ENCODE data around the gene STAP2.

STAP2 gene, protein sequence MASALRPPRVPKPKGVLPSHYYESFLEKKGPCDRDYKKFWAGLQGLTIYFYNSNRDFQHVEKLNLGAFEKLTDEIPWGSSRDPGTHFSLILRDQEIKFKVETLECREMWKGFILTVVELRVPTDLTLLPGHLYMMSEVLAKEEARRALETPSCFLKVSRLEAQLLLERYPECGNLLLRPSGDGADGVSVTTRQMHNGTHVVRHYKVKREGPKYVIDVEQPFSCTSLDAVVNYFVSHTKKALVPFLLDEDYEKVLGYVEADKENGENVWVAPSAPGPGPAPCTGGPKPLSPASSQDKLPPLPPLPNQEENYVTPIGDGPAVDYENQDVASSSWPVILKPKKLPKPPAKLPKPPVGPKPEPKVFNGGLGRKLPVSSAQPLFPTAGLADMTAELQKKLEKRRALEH

GRCh38 chr19:4338441-4339355 lies at the start of gene STAP2:
Gene STAP2 (minus strand): TSS chr19:4338827. CDS start chr19:4338753, 74 bp downstream.
- DNase-seq (ENCODE audit: low read depth in 2 of 2) = no peak

DNA sequence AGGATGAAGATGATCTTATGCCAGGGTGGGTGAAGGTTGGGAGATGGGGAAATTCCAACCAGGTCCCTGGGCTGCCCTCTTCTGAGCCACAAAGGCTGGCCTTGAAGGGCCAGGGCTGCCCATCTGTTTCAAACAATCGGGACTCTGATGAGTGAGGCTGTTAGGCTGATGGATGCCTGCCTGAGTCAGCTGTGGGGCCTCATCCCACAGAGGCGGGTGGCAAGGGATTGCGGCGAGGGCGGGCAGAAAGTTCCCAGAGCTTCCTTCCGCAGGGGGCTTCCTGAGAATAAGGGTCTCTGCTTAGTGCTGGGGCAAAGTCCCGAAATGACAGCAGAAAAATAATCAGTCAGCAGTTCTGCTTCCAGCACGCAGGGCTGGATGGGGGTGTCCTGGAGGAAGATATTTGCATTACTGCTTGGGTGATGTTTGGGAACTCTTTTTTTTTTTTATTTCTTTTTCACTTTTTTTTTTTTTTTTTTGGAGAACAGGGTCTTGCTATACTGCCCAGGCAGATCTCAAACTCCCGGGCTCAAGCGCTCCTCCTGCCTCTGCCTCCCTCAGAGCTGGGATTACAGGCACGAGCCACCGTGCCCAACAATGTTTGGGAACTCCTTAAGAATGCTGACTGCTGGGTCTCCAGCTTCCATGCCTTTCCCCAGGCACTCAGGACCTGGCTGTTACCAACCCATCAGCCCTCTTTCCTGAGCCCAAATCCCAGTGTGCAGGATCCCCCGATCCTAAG lies 47.6 kb upstream of the STAP2 start:
- no peak for DNase-seq (ENCODE audit: low read depth in 2 of 2)

DNA sequence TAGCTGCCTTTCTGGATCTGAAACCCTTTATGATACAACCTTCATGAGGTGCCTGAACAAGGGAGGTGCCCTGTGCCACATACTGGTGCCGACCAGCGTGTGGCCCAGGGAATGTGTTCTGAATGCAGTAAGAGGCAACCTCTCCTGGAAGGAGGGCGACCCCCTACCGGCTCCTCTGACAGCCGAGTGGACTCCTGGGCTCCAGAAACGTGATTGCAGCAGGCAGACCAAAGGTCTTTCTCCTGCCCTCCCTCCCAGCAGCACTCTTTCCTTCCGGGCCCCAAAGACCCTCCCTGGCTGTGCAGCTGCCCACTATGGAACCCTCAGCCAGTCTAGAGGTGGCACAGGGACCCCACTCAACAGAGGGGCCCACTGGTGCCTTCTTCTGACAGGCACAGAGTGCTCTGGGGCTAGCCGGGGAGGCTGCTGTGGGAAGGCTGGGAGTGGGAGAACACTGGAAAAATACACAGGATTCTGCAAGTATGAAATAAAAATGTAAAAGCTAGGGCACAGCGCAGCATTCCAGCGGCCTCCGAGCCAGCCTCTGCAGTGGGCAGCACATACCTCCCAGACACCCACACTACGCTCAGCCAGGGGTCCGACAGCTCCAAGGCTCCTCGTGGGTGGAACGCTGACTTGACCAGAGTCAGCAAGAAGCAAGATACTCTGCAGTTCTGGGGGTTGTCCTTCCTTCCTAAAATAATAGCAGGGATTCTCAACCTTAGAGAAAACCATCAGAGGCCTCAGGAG lies 46.8 kb upstream of the STAP2 start:
- DNase-seq (ENCODE audit: low read depth in 2 of 2) = no peak

DNA sequence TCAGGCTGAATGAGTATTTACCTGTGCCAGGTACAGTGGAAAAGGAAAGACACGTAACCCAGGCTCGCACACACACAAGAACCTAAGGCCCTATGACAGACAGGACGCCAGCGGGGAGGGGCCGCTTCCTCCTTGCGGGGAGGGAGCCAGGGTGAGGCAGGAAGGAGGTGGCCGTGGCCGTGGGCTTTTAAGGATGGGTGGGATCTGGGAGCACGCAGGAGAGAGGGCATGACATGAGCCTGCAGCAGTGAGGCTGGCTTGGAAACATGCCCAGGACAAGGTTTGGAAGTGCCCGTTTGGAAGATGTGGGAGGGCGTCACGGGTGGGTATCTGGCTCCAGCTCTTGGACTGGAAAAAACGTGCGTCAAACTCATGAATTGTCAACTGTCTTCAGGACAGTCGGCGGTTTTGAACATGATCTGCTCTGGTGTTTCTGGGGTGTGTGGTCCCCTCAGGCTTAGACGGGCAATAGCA lies 41.7 kb upstream of the STAP2 start:
- peak in 1 of 2 donors; percentile 30 for DNase-seq (ENCODE audit: low read depth in 2 of 2)

DNA sequence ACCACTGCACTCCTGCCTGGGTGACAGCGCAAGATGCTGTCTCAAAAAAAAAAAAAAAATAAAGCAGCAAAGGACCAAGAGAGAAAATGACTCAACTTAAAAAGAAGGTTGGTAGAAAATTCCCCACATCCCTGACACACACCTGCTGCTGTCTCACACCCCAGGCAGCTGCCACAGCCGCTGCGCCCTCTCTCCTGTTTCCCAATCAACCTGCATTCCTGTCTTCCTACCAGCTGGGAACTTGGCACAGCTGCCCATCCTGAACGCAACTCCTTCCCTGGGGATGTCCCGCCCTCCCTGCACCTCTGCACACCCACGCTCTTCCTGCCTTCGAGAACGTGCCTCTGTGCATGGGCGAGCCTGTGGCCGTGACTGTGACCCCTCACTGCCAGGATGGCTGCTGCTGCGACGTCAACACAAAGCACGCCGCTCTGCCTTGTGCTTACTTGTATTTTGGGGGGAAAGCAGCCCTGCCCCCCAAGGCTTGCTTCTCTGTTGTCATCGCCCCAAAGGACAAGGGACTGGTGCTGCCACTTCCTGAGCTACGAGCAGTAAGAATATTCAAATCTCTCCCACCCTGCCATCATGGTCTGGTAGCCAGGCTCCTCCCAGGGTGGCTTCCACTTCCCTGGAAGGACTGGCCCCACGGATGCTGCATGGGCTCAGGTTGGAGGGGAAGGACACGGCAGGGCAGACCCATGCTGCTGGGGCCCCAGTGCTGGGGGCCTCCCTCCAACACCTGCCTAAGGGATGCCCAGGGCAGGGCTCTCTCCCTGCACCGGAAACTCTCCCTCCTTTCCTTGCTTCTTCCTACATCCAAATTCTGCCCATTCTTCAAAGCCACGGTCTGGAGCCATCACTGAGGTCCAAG lies 41.0 kb upstream of the STAP2 start:
- no peak for DNase-seq (ENCODE audit: low read depth in 2 of 2)

DNA sequence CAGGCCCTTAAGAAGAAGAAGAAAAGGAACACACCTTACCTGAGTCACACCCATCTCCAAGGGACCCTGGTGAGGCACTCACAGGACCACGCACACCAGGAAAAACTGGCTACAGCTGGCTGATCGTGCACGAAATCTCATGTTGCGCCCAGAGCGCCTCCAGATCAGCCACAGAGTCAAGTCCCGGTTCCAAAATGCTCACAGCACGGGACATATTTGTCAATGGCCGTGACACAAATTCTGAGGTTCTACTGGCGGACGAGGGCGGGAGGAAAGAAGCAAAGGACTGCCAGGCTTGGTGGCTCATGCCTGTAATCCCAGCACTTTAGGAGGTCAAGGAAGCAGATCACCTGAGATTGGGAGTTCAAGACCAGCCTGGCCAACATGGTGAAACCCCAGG lies 40.3 kb upstream of the STAP2 start:
- no peak for DNase-seq (ENCODE audit: low read depth in 2 of 2)

- DNase-seq (ENCODE audit: low read depth in 2 of 2) = no peak
These were observed 38.6 kb upstream of the STAP2 start for GRCh38 chr19:4376991-4377781.

- no peak for DNase-seq (ENCODE audit: low read depth in 2 of 2)
These were observed 38.0 kb upstream of the STAP2 start for GRCh38 chr19:4376671-4376990.

GRCh38 chr19:4376028-4376670 lies 37.5 kb upstream of the STAP2 start:
- no peak for DNase-seq (ENCODE audit: low read depth in 2 of 2)

DNA sequence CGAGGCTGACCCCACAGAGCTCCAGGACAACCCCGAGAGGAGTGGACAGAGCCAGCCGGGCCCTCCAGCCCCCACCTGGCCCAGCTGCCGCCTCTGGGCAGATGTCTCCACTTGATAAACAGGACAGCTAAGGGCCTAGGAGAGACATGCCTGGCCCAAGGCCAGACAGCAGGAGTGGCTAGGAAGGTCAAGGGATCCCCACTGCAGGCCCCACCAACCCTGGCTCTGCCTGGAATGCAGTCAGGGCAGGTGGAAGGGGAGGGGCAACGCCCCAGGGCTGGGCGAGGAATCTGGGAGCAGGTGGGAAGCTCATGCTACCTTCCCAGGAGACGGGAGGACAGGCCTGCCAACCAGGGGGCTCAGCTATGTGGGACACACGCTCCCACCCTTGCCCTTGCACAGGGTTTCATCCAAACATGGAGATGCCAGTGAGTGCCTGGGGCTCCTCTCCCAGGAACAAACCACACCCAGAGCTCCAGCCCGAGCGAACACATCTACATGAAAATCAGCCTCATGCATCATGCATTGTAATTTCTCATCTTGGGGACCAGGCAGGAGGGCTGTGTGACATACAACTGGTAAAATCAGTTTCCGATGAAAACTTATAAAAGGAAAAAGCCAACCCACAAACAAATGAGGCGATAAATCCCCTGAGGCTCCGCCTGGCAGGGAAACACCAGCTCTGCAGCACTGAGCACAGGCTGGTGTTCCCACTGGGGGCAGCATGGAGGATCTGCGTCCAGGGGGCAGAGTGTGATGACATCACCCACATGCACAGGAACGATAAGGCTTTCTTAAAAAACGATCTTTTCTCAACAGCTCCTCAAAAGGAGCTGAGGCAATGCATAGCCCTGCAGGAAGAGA lies 36.8 kb upstream of the STAP2 start:
- DNase-seq (ENCODE audit: low read depth in 2 of 2) = no peak

DNA sequence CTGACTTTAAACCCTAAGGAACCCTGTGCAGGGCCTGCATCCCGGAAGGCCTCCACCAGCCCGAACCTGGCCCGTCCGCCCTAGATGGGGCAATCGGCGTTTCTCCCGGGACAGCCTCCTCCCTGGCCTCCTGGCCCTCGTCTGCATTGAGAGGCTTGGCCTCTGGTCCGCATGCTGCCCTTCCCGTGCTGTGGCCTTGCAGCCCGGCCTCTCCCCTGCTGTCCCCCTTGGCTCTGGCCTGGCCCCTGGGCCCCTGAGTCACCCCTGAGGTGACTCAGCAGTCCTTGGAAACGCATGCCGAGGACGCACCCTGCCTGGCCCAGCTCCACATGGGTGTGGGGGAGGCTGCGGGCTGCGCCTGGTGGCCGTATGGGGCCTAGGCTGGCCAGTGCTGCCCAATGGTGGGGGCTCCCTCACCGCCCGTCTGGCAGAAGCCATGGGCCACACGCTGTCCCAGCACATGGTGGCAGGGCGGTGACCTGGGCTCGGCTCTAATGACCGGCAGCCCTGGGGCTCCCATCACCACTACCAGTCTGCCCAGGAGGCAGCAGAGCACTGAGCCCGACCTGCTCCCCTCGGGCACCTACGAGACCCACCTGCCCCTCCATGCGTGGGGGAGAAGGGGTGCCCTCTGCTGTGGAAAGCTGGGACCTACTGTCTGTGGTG lies 36.0 kb upstream of the STAP2 start:
- no peak for DNase-seq (ENCODE audit: low read depth in 2 of 2)

GRCh38 chr19:4373601-4374497 lies 35.2 kb upstream of the STAP2 start:
- DNase-seq (ENCODE audit: low read depth in 2 of 2) = no peak

DNA sequence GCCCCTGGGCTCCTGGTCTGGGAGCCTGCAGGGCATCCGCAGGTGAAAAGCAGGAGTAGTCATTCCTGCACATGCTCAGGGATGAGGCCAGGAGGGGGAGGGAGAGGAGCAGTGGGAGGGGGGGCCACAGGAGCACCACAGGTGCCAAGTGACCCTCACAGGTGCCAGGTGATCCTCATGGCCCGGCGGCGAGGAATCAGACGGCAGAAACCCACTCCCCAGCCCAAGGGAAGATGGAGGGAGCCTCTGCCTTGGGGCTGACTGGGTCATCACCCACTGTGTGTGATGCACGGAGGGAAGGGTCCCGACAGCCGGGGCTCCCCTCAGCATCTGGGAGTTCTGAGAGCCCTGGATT lies 34.4 kb upstream of the STAP2 start:
- no peak for DNase-seq (ENCODE audit: low read depth in 2 of 2)

DNA sequence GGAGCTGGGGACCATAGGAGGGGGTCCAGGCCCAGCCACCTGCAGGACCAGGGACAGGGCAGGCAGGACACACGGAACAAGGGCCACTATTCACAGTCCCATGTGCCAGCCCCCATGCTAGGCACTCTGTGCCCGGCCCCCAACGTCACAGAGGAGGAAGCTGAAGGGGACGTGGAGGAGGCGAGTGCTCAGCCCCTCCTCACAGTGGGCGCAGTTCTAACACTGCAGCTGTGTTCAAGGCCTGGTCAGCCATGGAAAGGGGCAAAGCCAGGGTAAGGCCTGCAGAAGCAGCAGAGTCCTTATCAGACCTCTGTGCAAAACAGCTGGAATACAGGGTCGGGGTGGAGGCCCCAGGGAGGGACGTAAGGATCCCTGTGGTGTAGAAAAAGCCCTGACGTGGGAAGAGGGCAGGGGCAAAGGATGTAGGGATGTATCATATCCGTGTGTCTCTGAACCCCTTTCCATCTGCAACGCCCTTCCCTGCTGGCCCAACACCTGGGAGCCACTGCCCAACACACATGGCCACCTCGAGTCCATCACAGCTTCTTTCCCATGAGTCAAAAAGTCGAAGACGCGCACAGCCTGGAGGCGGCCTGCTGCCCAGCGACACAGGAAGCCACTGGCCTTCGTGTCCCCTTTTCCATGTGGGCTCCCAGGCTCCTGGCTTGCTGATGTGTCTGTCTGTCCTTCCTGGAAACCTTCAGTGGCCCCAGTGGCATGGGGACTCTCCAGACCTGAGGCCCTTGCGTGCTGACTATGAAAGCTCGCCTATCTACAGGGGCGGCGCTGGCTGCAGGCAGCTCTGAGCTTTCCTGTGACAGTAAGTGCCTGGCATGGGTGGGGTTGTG lies 33.8 kb upstream of the STAP2 start:
- DNase-seq (ENCODE audit: low read depth in 2 of 2) = no peak

DNA sequence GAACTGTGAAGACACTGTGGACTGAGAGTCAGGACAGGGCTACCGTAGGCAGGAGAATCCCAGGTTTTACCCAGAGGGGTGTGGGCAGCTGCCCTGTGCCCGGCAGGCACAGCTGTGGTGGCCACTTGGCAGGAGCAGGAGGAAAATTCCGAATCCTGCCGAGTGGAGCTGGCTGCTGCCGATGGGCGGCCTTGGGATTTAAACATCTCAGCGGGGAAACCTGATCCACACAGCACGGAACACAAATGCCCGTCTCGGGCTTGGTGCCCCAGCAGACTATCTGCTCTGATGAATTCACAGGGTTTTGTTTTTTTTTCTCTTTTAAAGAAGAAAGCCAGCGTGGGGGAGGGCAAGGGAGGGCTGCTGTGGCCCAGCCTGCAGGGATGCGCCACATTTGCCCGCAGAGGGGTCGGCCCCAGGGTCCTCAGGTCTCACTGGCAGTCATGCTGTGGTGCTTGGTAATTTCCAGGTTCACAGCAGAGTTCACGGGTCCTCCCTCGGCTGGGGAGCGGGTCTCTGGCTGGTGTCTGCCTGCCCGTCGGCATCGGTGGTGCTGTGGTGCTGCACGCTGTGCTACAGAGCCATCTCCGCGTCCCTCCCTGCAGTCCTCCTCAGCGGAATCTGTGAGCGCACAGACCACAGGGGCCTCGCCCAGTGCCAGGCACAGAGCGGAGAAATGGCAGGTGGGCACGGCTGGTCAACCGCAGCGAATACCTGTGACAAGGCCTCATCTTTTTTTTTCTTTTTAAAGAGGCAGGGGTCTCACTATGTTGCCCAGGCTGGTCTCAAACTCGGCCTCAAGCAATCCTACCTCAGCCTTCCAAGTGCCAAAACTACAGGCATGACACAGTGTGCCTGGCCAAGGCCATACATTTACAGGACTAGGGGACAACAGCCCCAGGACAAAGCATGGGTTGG lies 32.9 kb upstream of the STAP2 start:
- no peak for DNase-seq (ENCODE audit: low read depth in 2 of 2)
